SK-N-DZ (cell line): ENCODE results near the gene MIA.
A peak's percentile ranks its signal among the peaks of the same experiment; 100 is the strongest.
"Not testable (repeated sequence)": the region's sequence is repeated elsewhere in the genome, so short reads cannot be mapped to it uniquely, and the experiment has no call there.

ENCODE experiments used
- DNase-seq: peaks from one replicate; pipeline ENCODE4 v3.0.0-alpha.2; 2015; ENCODE audit warnings: low spot score

The MIA gene

GRCh38 chr19:40750058-40750873 lies 25.1 kb upstream of the MIA start, which contains the start of gene ACTMAP:
TSS of gene ACTMAP (minus strand) at chr19:40750477. CDS start at chr19:40749803, 674 bp downstream.
- DNase-seq: peak; percentile 100

- peak; percentile 98 for DNase-seq
Measured at GRCh38 chr19:40750874-40751537, 24.3 kb upstream of the MIA start, which contains the start of gene SNRPA. TSS of gene SNRPA (plus strand) at chr19:40751203. CDS start at chr19:40751409, 206 bp downstream.

GRCh38 chr19:40752257-40752781 lies 23.0 kb upstream of the MIA start:
- no peak for DNase-seq

GRCh38 chr19:40754611-40755247 lies 20.6 kb upstream of the MIA start:
- DNase-seq: no peak

- DNase-seq: no peak
Measured at GRCh38 chr19:40755248-40755624, 20.1 kb upstream of the MIA start.

GRCh38 chr19:40755791-40756190 lies 19.5 kb upstream of the MIA start:
- DNase-seq: no peak

- no peak for DNase-seq
Measured at GRCh38 chr19:40756502-40757110, 18.7 kb upstream of the MIA start.

GRCh38 chr19:40758491-40758890 lies 16.8 kb upstream of the MIA start:
- no peak for DNase-seq

- DNase-seq: no peak
Measured at GRCh38 chr19:40759352-40759751, 16.0 kb upstream of the MIA start.

- DNase-seq: no peak
Measured at GRCh38 chr19:40762754-40763470, 12.4 kb upstream of the MIA start.

- no peak for DNase-seq
Measured at GRCh38 chr19:40763526-40763925, 11.8 kb upstream of the MIA start.

- DNase-seq: no peak
Measured at GRCh38 chr19:40763963-40764362, 11.4 kb upstream of the MIA start.

- not testable (repeated sequence) for DNase-seq
Measured at GRCh38 chr19:40766385-40766784, 8.9 kb upstream of the MIA start.

GRCh38 chr19:40768869-40769268 lies 6.5 kb upstream of the MIA start:
- DNase-seq: no peak

- DNase-seq: peak; percentile 26
Measured at GRCh38 chr19:40771101-40771862, 4.0 kb upstream of the MIA start.

GRCh38 chr19:40775632-40776022 lies 306 bp downstream of the MIA start:
- no peak for DNase-seq

GRCh38 chr19:40776364-40776763 lies 1.0 kb downstream of the MIA start:
- no peak for DNase-seq

- DNase-seq: peak; percentile 94
Measured at GRCh38 chr19:40776932-40777644, 1.8 kb downstream of the MIA start.

- DNase-seq: no peak
Measured at GRCh38 chr19:40777645-40777936, 2.3 kb downstream of the MIA start.
